ENCODE measurements around the gene IQCK.
A peak's percentile ranks its signal among the peaks of the same experiment; 100 is the strongest.

IQCK gene

DNA sequence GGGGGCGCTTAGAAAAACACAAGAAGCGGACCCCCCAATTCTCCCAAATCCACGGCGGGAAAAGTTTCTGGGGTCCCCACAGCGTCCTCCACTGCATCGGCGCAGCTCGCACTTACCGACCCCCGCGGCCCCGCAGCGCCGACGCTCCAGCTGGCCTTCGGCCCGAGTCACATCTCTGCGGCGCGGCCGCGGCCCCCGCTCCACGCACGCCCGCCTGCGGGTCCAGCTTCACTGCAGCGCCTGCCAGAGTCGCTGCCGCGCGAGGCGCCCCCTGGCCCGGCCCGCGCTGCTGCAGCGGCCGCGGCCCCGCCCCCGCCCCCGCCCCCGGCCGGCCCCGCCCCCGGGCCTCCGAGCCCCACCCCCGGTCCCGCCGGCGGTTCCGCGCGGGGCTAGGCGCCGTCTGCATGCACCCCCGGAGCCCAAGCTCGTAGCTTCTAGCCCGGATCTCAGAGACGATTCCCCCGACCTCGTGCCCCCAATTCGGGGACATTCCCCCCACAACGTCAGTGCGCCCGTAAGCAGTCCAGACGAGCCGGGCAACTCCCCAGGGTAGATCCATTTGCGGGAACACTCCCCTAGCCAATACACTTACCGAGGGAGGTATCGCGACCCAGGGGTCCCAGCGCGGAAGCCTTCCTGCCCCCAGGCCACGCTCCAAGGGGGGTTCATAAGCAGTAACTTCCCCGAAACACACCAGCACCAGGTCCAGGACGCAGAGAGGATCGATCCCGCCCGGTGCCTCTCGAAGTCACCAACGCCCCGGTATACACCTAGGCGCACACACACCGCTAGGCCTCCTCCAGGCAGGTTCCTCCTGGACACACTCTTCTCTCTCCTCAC, 166.8 kb downstream of the IQCK start, which contains the start of gene GPRC5B:
Gene GPRC5B (minus strand): TSS at position 238 of the 840 bp plus-strand sequence. CDS start 12,003 bp downstream, outside the sequence.
- DNase-seq (ENCODE audit: low read depth) = no peak

DNA sequence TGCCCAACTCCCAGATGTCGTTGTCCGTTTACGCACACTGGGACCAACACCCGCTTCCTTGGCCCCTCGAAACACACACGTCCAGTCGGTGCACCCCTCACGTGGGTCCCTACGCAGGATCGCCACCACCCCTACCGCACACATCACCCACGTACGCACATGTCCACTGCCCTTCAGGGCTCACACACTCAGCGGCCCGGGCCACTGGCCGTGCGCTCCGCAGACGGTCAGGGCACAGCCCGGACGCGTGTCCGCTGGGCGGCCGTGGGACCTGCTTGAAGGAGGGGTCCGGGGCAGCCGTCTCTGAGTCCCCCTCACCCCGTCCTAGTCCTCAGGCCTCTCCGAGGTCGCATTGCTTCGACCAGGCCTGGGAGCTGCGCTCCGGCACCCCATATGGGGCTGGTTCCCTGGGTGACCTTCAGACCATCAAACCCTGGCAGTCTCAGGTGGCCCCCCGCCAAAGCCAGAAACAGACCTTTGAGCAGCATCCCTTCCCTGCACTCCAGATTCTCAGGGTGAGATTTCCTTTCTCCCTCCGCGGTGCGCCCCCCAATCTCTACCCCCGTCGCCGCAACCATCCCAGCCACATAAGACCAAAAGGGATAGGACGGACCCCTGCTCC, 167.5 kb downstream of the IQCK start:
- no peak for DNase-seq (ENCODE audit: low read depth)

DNA sequence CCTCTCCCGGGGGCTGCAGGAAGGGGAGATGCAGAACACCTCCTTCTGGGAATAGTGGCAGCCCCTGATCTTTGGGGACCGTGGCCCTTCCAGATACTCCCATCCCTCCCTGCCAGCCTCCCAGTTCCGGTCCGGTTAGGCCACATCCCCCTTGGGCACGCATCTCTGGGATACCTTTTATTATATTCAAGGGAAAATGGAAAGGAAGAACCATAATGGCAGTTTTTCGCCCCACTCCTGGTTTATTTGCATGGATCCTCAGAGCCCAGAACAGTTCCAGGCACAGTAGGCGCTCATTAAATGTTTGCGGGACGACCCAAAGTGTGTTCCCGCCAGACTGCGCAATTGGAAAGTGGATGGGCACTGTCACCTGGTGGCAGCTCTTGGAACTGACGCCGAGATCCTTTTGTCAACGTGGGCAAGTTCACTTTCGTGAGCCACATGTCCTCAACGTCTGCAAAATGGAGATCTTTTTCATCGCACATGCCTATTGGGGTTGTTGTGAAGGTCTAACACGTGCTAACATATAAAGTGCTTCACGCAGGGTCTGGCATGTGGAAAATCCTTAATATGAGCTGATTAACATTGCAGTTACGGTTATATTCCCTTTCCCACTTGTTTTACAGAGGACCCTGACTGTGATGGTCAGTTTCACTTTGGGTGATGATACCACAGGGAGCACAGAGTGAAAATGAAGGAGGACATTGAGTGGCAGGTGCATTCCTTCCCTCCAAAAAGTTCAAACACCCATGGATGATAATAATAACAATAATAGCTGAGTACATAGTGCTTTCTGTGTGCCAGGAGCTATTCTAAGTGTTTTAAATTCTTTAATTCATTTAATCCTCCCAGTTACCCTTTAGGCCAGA, 168.2 kb downstream of the IQCK start:
- DNase-seq (ENCODE audit: low read depth) = peak; percentile 18

DNA sequence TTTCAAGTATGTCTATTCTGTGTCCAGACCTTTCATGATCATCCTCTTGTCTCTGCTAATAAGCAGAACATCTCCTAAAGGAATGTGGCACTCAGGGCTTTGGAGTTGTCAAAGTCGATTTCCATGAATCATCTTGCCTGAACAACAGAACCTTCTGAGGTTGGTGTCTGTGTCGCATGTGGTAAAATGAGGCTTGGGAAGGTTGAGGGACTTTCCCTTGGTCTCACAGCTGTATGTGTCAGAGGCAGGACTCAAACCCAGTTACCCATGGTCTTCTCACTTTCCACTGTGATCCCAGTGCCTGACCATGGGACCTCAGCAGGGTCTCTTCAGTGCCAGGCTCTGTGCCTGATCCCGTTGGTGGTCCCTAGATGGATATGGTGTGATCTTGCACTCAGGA, 170.8 kb downstream of the IQCK start:
- DNase-seq (ENCODE audit: low read depth) = no peak

DNA sequence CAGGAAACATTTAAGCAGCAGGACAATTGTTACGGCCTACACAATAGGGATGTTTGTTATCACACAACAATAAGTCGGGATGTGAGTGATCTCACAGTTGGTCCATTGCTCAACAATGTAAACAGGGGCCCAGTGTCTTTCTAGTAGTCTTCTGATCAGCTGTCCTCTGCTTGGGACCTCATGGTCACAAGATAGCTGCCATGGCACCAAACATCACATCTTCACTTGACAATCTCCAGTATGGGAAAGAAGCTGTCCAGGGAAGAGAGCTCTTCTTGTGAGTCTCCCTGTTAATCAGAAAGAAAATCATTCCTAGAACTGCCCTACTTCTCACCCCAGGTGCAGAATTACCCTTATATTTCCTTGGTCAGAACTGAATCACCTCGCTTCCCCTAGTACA, 172.8 kb downstream of the IQCK start:
- no peak for DNase-seq (ENCODE audit: low read depth)

DNA sequence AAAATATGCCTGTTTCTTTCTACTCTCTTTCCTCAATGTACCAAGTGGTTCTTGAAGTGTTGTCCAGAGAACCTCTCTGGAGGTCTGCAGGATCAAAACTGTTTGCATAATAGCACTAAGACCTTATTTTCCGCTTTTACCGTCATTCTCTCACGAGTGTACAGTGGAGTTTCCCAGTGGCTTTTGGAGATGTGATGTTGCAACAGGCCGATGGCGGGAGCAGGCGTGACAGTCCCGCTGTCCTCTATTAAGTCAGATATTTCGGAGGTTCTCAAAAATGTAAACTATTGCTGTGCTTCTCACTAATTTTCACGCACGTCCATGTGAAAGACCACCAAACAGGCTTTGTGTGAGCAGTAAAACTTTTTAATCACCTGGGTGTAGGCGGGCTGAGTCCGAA, 174.8 kb downstream of the IQCK start:
- no peak for DNase-seq (ENCODE audit: low read depth)

DNA sequence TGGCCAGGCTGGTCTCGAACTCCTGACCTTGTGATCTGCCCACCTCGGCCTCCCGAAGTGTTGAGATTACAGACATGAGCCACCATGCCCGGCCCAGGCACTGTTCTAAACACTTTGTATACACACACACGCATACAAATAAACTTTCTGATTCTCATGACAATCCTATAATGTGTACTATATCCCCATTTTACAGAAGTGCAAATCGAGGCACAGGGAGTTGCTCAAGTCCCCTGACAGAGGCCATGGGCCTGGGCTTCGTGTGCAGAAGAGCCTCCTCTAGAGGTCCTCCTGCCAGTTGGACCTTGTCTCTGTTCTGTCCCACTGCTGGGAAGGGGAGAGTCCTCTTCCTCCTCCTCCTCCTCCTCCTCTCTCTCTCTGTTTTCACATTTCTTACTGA, 176.5 kb downstream of the IQCK start:
- DNase-seq (ENCODE audit: low read depth) = no peak

DNA sequence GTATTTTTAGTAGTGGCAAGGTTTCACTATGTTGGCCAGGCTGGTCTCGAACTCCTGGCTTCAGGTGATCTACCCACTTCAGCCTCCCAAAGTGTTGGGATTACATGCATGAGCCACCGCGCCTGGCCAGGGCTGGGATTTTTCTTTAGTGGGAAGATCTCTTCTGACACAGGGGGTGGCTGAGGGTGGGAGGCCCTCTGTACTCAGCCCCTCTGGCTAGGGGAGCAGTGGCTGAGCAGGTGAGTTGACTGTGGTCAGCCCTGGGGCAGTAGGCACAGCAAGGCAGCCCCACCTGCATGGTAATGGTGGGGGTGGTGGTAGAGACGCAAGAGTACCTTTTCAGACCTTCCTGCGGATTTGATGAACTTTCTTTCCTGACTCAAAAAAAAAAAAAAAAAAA, 178.9 kb downstream of the IQCK start:
- no peak for DNase-seq (ENCODE audit: low read depth)

DNA sequence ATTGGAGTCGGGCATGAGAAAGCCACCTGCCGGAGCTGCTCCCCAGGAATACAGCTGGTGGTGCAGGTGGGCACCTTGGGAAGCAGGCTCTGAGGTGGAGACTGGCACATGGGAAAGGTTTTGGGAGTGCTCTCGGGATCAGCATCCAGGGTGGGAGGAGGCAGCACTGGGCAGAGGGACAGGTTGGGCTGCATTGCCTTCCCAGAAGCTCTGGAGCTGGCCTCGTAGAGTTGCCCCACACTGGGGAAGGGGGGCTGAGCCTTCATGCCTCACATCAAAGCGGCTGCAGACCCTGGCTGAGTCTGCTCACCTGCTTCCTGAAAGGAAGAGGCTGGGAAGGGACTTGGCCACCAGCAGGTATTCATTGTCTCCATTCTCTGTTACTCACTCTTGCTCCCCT, 180.1 kb downstream of the IQCK start:
- no peak for DNase-seq (ENCODE audit: low read depth)

DNA sequence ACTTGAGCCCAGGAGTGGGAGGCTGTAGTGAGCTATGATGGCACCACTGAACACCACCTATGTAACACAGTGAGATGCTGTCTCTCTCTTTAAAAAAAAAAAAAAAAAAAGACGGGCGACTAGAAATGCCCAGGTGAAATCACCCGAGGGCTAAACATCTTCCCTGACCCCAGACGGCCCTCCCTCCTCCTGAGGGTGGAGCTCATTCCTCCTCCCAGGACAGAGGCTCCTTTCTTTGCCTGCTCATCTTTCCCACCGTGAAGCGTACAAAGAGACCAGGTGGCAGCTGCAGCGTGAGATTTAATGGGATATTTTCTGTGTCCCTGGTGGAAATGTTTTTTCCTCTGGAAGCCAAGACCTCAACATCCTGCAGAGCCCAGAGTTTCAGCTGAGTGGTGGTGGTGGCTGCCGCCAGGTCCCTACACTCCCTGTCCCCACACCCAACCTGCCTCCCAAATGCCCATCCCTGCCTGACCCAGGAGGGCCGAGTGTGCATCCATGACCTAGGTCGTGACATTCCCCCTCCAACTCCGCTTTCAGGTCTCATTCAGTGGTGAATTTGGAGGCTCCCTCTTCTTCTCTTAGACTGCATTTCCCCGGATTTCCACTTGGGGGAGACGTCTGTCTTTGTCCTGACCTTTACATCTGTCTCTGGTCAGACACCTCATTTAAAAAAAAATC, 181.0 kb downstream of the IQCK start:
- peak; percentile 14 for DNase-seq (ENCODE audit: low read depth)

DNA sequence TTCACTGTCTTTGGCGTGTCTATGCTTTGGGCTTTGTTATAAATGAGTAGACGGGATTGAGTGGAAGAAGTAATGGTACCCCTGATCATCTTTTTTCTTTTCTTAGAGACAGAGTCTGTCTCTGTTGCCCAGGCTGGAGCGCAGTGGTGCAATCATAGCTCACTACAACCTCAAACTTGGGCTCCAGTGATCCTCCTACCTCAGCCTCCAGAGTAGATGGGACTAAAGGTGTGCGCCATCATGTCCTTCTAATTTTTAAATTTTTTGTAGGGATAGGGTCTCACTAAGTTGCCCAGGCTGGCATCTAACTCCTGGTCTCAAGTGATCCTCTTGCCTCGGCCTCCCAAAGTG, 181.5 kb downstream of the IQCK start:
- DNase-seq (ENCODE audit: low read depth) = no peak

DNA sequence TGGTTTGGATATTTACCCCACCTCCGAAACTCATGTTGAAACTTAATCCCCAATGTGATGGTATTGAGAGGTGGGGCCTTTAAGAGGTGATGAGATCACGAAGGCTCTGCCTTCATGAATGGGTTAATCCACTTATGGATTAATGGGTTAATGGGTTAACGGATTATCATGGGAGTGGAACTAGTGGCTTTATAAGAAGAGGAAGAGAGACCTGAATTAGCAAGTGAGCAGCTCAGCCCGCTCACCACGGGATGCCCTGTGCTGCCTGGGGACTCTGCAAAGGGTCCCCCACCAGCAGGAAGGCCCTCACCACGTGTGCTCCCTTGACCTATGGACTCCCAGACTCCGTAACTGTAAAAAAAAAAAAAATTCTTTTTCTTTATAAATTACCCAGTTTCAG, 183.1 kb downstream of the IQCK start:
- DNase-seq (ENCODE audit: low read depth) = no peak

DNA sequence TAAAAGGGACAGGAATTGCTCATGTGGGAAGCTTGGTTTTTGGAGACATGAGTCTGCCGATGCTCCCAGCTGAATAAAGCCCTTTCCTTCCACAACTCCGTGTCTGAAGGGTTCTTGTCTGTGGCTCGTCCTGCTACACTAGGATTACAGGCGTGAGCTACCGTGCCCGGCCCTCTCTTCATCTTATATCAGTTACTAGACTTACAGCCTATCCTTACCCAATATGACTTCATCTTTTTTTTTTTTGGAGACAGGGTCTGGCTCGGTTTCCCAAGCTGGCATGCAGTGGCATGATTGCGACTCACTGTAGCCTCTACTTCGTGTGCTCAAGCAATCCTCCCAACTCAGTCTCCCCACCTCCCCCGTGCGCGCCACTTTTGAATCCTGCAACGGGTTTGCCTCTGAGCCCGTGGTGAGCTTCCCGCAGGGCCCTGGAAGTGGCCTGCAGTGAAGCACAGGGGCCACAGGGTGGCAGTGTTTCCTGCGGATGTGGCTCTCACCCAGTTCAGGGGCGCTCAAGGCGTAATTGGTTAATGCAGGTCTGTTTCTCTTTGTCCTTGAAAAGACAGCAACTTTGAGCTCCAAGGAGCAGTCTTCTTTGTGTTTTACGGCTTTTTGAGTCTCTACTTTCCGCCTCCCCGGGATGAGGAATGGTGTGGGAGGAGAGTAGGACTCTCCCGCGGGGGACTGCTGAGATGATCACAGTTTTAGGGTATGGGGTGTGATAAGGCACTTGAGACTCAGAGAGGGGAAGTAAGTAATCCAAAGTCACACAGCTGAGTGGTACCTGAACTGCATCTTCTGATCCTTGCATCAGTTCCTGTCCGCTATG, 189.3 kb downstream of the IQCK start:
- peak; percentile 33 for DNase-seq (ENCODE audit: low read depth)

All from CMK (cell line).